ENCODE results near the gene C5orf58.

- TF ChIP-seq MYC (IDR thresholded peaks at IDR 0.05; ENCODE audit: low read depth, low read length), result no peak
- no peak for TF ChIP-seq POLR2A (IDR thresholded peaks at IDR 0.05; ENCODE audit: extremely low read depth, insufficient read length)
- TF ChIP-seq CTCF (IDR thresholded peaks at IDR 0.05; ENCODE audit: low read depth, low read length), result no peak
- no peak for TF ChIP-seq MAX (IDR thresholded peaks at IDR 0.05; ENCODE audit: low read depth, low read length)
Observed at GRCh38 chr5:170228762-170229435, 3.9 kb upstream of the C5orf58 start.

Measured in NB4 (cell line).